NCI-H2227 treated with DMSO at 0.1 percent for 48 hours (cell line): ENCODE data around the gene EFNA3.

Experiments
- DNase-seq: peaks from one replicate; lab custom pipeline; 2025; lab: John Stamatoyannopoulos, UW

Gene EFNA3

DNA sequence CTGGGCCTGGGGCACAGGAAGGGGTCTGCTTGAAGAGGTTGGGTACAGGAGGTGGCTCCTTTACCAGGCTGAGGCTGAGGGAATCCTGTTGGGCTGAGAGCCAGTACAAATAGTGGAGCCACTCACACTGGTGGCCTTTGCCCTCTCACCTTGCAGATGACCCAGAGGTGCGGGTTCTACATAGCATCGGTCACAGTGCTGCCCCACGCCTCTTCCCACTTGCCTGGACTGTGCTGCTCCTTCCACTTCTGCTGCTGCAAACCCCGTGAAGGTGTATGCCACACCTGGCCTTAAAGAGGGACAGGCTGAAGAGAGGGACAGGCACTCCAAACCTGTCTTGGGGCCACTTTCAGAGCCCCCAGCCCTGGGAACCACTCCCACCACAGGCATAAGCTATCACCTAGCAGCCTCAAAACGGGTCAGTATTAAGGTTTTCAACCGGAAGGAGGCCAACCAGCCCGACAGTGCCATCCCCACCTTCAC is 55.2 kb downstream of the EFNA3 start:
- no peak for DNase-seq

- no peak for DNase-seq
Measured at GRCh38 chr1:155134322-155134721, 55.7 kb downstream of the EFNA3 start.

GRCh38 chr1:155134880-155135414 is 56.3 kb downstream of the EFNA3 start:
- peak; percentile 81 for DNase-seq

GRCh38 chr1:155135415-155136028 is 56.9 kb downstream of the EFNA3 start, which contains the start of gene SLC50A1:
TSS of gene SLC50A1 (plus strand) at chr1:155135852. CDS start at chr1:155135912, 60 bp downstream.
- DNase-seq = peak; percentile 93

DNA sequence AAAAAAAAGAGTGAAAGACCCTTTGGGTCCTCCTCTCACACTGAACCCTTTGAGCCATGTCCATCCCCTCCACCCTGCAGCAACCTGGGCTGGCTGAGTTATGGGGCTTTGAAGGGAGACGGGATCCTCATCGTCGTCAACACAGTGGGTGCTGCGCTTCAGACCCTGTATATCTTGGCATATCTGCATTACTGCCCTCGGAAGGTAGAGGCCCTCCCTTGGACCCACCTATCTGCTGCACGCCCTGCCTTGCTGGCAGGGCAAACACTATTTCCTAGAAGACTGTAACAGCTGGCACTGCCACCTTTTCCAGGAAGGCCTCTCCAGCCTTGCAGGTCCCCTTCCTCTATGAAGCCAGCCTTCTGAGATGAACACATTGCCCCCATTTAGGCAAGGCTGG is 58.1 kb downstream of the EFNA3 start:
- DNase-seq = no peak
